Activated CD4-positive, alpha-beta T cell treated with anti-CD3 and anti-CD28 coated beads, Interleukin-2, amount 10 ng/mL, durations not matched to agents 7 days and 5 days (primary cell): ENCODE data around the gene ELP5. TPM values are rescaled to one million over a fixed set of nuclear protein-coding genes. Genes with fewer than 3 reads are reported as not detected.

Experiments
- CTCF ChIA-PET: fragments of 350-600 bp; sonication (Branson Sonifier 250); formaldehyde crosslinking; loops from one replicate; lab custom pipeline; 2021; ENCODE audit warnings: antibody characterized with exemption; lab: Charles Lee
- POLR2A ChIA-PET: fragments of 350-600 bp; sonication (Branson Sonifier 250); formaldehyde crosslinking; loops from one replicate; lab custom pipeline; 2021; ENCODE audit warnings: antibody characterized with exemption; lab: Charles Lee
- DNase-seq: peaks from one replicate; pipeline ENCODE4 v3.0.0-alpha.2; 2020
- H3K27ac Mint-ChIP-seq: one replicate; pipeline ENCODE4 v1.8.0; 2021; ENCODE audit warnings: mild to moderate bottlenecking, moderate library complexity, mixed read lengths
- H3K27me3 Mint-ChIP-seq: one replicate; pipeline ENCODE4 v1.8.0; 2021; ENCODE audit warnings: mixed read lengths
- H3K36me3 Mint-ChIP-seq: one replicate; pipeline ENCODE4 v1.8.0; 2021; ENCODE audit warnings: low read depth, mixed read lengths
- H3K4me1 Mint-ChIP-seq: one replicate; pipeline ENCODE4 v1.8.0; 2021; ENCODE audit warnings: mixed read lengths
- H3K4me3 Mint-ChIP-seq: one replicate; pipeline ENCODE4 v1.8.0; 2021; ENCODE audit warnings: mild to moderate bottlenecking, moderate library complexity, mixed read lengths
- H3K9me3 Mint-ChIP-seq: one replicate; pipeline ENCODE4 v1.8.0; 2021; ENCODE audit warnings: mixed read lengths
- microRNA-seq: library from miRNA; unstranded; fragments of <30 nt; microRNA quantifications from one replicate; pipeline ENCODE4 v1.2.0, GENCODE V29; 2021; ENCODE audit warnings: borderline microRNAs expressed, borderline replicate concordance
- total RNA-seq, 2 experiments: library from RNA; stranded (reverse); gene quantifications; one replicate each; pipeline ENCODE4 v1.2.3, GENCODE V29; 2021

Gene ELP5
- total RNA-seq, 2 experiments from 2014 or later, result 41.7 to 42.4 TPM

- CTCF ChIA-PET, result interaction anchor here (0.6 to 5.9 kb wide), 25 partner anchors 9 to 250 kb away, joined by 3 to 48 read pairs (median 4); partner anchors contain the start of genes ACADVL, ASGR1, CTDNEP1 and DLG4
- peak overlapping the region; percentile 19 for H3K4me3 Mint-ChIP-seq
- no peaks in the 10 kb centered on the region for H3K36me3 Mint-ChIP-seq
- peaks cover 42% of the 10 kb centered on the region for H3K27me3 Mint-ChIP-seq
- H3K27ac Mint-ChIP-seq, result no peak overlapping the region
- POLR2A ChIA-PET, result no interaction called here
- no peaks in the 10 kb centered on the region for H3K9me3 Mint-ChIP-seq
- peak; percentile 62 for DNase-seq
- H3K4me1 Mint-ChIP-seq, result peaks cover 26% of the 10 kb centered on the region
Observed at GRCh38 chr17:7296189-7296861, 44.3 kb downstream of the ELP5 start.

GRCh38 chr17:7304179-7304578, 52.2 kb downstream of the ELP5 start:
- no peak for DNase-seq
- H3K4me3 Mint-ChIP-seq, result no peak overlapping the region
- CTCF ChIA-PET, result interaction anchor here (0.6 to 2.8 kb wide), 3 partner anchors 8 to 18 kb away, joined by 8 to 14 read pairs (median 11); no protein-coding TSS in a partner anchor
- H3K9me3 Mint-ChIP-seq, result no peaks in the 10 kb centered on the region
- H3K36me3 Mint-ChIP-seq, result peaks cover 10% of the 10 kb centered on the region
- H3K27ac Mint-ChIP-seq, result no peak overlapping the region
- H3K4me1 Mint-ChIP-seq, result peaks cover 12% of the 10 kb centered on the region
- H3K27me3 Mint-ChIP-seq, result peaks cover 8% of the 10 kb centered on the region
- POLR2A ChIA-PET, result interaction anchor here (0.6 kb wide), 1 partner anchor 15 kb away, joined by 3 read pairs; no protein-coding TSS in a partner anchor

- peak; percentile 100 for DNase-seq
- Mint-ChIP-seq H3K4me3 (peak within 1 kb of the TSS; percentile 96), H3K27me3 (no peaks in the 10 kb centered on the region), H3K4me1 (peaks cover 38% of the 10 kb centered on the region), H3K36me3 (peaks cover 35% of the 10 kb centered on the region), H3K27ac (peak within 1 kb of the TSS; percentile 99), H3K9me3 (no peaks in the 10 kb centered on the region)
- ChIA-PET CTCF (no interaction called here), POLR2A (no interaction called here)
Observed at GRCh38 chr17:7306911-7307685, 55.1 kb downstream of the ELP5 start, which contains the start of gene EIF5A. EIF5A (plus strand) TSS chr17:7307628; CDS start chr17:7309636, 2,008 bp downstream.

GRCh38 chr17:7307686-7308624, 55.9 kb downstream of the ELP5 start:
- Mint-ChIP-seq H3K27me3 (no peaks in the 10 kb centered on the region), H3K4me3 (peak overlapping the region; percentile 96), H3K4me1 (peaks cover 45% of the 10 kb centered on the region), H3K27ac (peak overlapping the region; percentile 99), H3K9me3 (no peaks in the 10 kb centered on the region), H3K36me3 (peaks cover 44% of the 10 kb centered on the region)
- peak; percentile 56 for DNase-seq
- POLR2A ChIA-PET, result no interaction called here
- CTCF ChIA-PET, result interaction anchor here (1.0 to 1.8 kb wide), 4 partner anchors 11 to 87 kb away, joined by 3 to 6 read pairs (median 3); no protein-coding TSS in a partner anchor

- Mint-ChIP-seq H3K27ac (peak overlapping the region; percentile 99), H3K4me1 (peaks cover 53% of the 10 kb centered on the region), H3K9me3 (no peaks in the 10 kb centered on the region), H3K36me3 (peaks cover 52% of the 10 kb centered on the region), H3K27me3 (no peaks in the 10 kb centered on the region), H3K4me3 (peak overlapping the region; percentile 96)
- POLR2A ChIA-PET, result interaction anchor here (0.6 kb wide), 1 partner anchor 64 kb away, joined by 5 read pairs; no protein-coding TSS in a partner anchor
- CTCF ChIA-PET, result interaction anchor here (1.0 to 1.8 kb wide), 4 partner anchors 12 to 88 kb away, joined by 3 to 6 read pairs (median 3); no protein-coding TSS in a partner anchor
- peak; percentile 89 for DNase-seq
Observed at GRCh38 chr17:7308625-7309433, 56.8 kb downstream of the ELP5 start.

Small RNA genes within 50 kb of the gene (microRNA-seq; reads per million reads assigned to microRNA genes)
- 1,458 reads per million, percentile 89 among the genes with 10 or more reads in this experiment for gene MIR324

Other genes starting within 250 kb of the ELP5 start
- gene RNASEK, start 239.6 kb upstream of the ELP5 start, total RNA-seq, result 100 to 1,000 TPM; 134 to 170 TPM
- under 1 TPM; 0.40 TPM for gene BCL6B, start 229.2 kb upstream of the ELP5 start, total RNA-seq
- gene SLC16A13, start 216.2 kb upstream of the ELP5 start, total RNA-seq, result 10 to 100 TPM; 18.0 to 19.1 TPM
- gene SLC16A11, start 208.1 kb upstream of the ELP5 start, total RNA-seq, result not detected
- gene CLEC10A, start 172.0 kb upstream of the ELP5 start, total RNA-seq, result not detected
- not detected for gene ASGR2, start 137.4 kb upstream of the ELP5 start, total RNA-seq
- gene ASGR1, start 72.8 kb upstream of the ELP5 start, total RNA-seq, result under 1 TPM; 0.29 to 0.62 TPM
- 1 to 10 TPM; 9.4 to 9.5 TPM for gene DLG4, start 32.4 kb upstream of the ELP5 start, total RNA-seq
- gene ACADVL, start 32.3 kb upstream of the ELP5 start, total RNA-seq, result 100 to 1,000 TPM; 338 to 370 TPM
- 10 to 100 TPM; 53.2 TPM for gene DVL2, start 17.7 kb upstream of the ELP5 start, total RNA-seq
- 10 to 100 TPM; 55.9 to 59.2 TPM for gene PHF23, start 12.8 kb upstream of the ELP5 start, total RNA-seq
- 100 to 1,000 TPM; 256 to 279 TPM for gene GABARAP, start 9.8 kb upstream of the ELP5 start, total RNA-seq
- gene CTDNEP1, start 481 bp upstream of the ELP5 start, total RNA-seq, result 100 to 1,000 TPM; 168 to 183 TPM
- gene CLDN7, start 10.3 kb downstream of the ELP5 start, total RNA-seq, result under 1 TPM in 1 of 2 experiments, not detected in 1; 0.29 TPM
- gene SLC2A4, start 29.5 kb downstream of the ELP5 start, total RNA-seq, result not detected
- under 1 TPM; 0.55 to 0.83 TPM for gene YBX2, start 42.4 kb downstream of the ELP5 start, total RNA-seq
- gene EIF5A, start 55.4 kb downstream of the ELP5 start, total RNA-seq, result 100 to 1,000 TPM; 470 to 502 TPM
- 100 to 1,000 TPM in 1 of 2 experiments, 10 to 100 TPM in 1; 85.9 to 105 TPM for gene GPS2, start 63.1 kb downstream of the ELP5 start, total RNA-seq
- gene NEURL4, start 77.1 kb downstream of the ELP5 start, total RNA-seq, result 10 to 100 TPM; 34.7 to 38.1 TPM
- gene ACAP1, start 84.3 kb downstream of the ELP5 start, total RNA-seq, result 100 to 1,000 TPM; 727 to 775 TPM
- gene KCTD11, start 99.9 kb downstream of the ELP5 start, total RNA-seq, result 10 to 100 TPM; 11.2 to 12.5 TPM
- under 1 TPM in 1 of 2 experiments, not detected in 1; 0.23 TPM for gene TMEM95, start 102.9 kb downstream of the ELP5 start, total RNA-seq
- gene TNK1, start 128.9 kb downstream of the ELP5 start, total RNA-seq, result 1 to 10 TPM; 1.5 to 2.1 TPM
- 100 to 1,000 TPM; 151 to 161 TPM for gene PLSCR3, start 142.3 kb downstream of the ELP5 start, total RNA-seq
- gene TMEM256, start 151.9 kb downstream of the ELP5 start, total RNA-seq, result 10 to 100 TPM; 47.2 to 48.3 TPM
- 1 to 10 TPM in 1 of 2 experiments, under 1 TPM in 1; 0.89 to 1.4 TPM for gene NLGN2, start 155.6 kb downstream of the ELP5 start, total RNA-seq
- gene SPEM1, start 168.1 kb downstream of the ELP5 start, total RNA-seq, result not detected
- gene SPEM2, start 173.4 kb downstream of the ELP5 start, total RNA-seq, result not detected
- gene SPEM3, start 176.6 kb downstream of the ELP5 start, total RNA-seq, result not detected
- gene TMEM102, start 183.2 kb downstream of the ELP5 start, total RNA-seq, result 10 to 100 TPM; 16.7 to 18.1 TPM
- 1 to 10 TPM; 6.8 to 9.4 TPM for gene FGF11, start 187.3 kb downstream of the ELP5 start, total RNA-seq
- gene CHRNB1, start 192.8 kb downstream of the ELP5 start, total RNA-seq, result 10 to 100 TPM; 18.8 to 19.2 TPM
- 10 to 100 TPM; 25.8 to 28.4 TPM for gene ZBTB4, start 227.4 kb downstream of the ELP5 start, total RNA-seq
- gene SLC35G6, start 229.2 kb downstream of the ELP5 start, total RNA-seq, result not detected
- 100 to 1,000 TPM; 175 to 201 TPM for gene POLR2A, start 232.2 kb downstream of the ELP5 start, total RNA-seq